ENCODE results near the gene TMEM109. TPM values are rescaled to one million over a fixed set of nuclear protein-coding genes. Genes with fewer than 3 reads are reported as not detected.

TMEM109 gene
- total RNA-seq, 1 experiment from 2014 or later, result 165 TPM

DNA sequence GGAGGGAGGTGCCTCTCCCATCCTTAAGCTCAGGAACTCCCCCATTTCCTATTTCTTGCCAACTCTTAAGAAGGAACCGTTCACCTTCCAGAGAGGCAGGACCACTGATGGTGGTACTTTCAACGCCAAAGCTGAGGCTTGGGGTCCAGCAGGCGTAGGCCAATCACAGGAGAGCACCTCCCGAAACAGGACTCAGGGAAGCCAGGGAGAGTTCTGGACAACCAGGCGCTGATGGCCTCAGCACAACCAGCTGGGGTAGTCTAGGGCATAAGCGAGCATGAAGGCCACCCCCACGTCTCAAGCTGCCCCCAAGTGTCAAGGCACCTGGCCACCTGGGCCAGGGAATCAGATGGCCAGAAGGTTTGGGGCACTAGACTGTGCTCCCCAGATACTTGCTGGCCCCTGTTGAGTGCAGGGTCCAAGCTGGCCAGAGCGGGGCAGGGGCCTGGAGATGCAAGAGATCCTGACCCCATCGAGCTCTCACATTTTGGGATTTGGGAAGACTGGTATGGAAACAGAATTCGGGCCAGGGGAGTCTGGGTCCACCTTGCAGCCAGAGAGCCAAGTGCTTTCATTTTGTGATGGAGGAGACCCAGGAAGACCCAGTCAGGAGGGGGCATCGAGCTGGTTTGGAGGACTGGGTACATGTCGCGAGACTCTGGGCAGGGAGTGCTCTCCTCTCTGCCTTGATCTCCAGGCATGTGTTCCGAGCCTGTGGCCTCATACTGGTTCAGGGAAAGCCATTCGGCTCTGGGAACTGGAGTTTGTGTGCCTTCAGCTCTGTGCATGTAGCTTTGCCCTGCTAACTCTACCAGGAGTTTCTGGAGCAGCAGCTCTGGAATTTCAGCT is 58.4 kb downstream of the TMEM109 start:
- no peaks in the 10 kb centered on the region for H3F3A ChIP-seq (ENCODE audit: low read length, unreplicated experiment)
- CTCF ChIA-PET, result no interaction called here
- no peak overlapping the region for H3K27ac ChIP-seq (ENCODE audit: low read length)
- intact Hi-C loops (cut with micrococcal nuclease), result no loop called here
- no peak overlapping the region for H2AFZ ChIP-seq (ENCODE audit: low read length)
- no peak overlapping the region for H3K4me2 ChIP-seq (ENCODE audit: low read length)
- no peaks in the 10 kb centered on the region for H3K4me1 ChIP-seq (ENCODE audit: insufficient read depth, low read length)
- no TSS peak for BruUV-seq (replicated peaks)
- no peak for ATAC-seq
- H3K9ac ChIP-seq (ENCODE audit: low read length), result no peak overlapping the region
- H3K27me3 ChIP-seq (ENCODE audit: low read length), result peaks cover 18% of the 10 kb centered on the region; the same call in 1 of the 2 replicates
- POLR2A ChIA-PET (ENCODE audit: unreplicated experiment), result no interaction called here
- H3K36me3 ChIP-seq (ENCODE audit: low read depth, low read length), result no peaks in the 10 kb centered on the region
- no peaks in the 10 kb centered on the region for H3K9me2 ChIP-seq (replicated peaks; ENCODE audit: low read length)
- TF ChIP-seq EZH2phosphoT487 (IDR thresholded peaks at IDR 0.05; ENCODE audit: borderline replicate concordance, low read length), result no peak
- TF ChIP-seq, protein P1, sequence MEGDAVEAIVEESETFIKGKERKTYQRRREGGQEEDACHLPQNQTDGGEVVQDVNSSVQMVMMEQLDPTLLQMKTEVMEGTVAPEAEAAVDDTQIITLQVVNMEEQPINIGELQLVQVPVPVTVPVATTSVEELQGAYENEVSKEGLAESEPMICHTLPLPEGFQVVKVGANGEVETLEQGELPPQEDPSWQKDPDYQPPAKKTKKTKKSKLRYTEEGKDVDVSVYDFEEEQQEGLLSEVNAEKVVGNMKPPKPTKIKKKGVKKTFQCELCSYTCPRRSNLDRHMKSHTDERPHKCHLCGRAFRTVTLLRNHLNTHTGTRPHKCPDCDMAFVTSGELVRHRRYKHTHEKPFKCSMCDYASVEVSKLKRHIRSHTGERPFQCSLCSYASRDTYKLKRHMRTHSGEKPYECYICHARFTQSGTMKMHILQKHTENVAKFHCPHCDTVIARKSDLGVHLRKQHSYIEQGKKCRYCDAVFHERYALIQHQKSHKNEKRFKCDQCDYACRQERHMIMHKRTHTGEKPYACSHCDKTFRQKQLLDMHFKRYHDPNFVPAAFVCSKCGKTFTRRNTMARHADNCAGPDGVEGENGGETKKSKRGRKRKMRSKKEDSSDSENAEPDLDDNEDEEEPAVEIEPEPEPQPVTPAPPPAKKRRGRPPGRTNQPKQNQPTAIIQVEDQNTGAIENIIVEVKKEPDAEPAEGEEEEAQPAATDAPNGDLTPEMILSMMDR (conservative IDR thresholded peaks at IDR 0.05; ENCODE audit: low read depth, low read length), result no peak
- TF ChIP-seq EZH2 (IDR thresholded peaks at IDR 0.05; ENCODE audit: low read length, unreplicated experiment), result no peak
- H3K79me2 ChIP-seq (ENCODE audit: low read length), result no peaks in the 10 kb centered on the region
- H4K20me1 ChIP-seq (ENCODE audit: low read length), result no peaks in the 10 kb centered on the region
- no peak overlapping the region for H3K4me3 ChIP-seq (ENCODE audit: low read length)
- no peak for DNase-seq
- H3K9me3 ChIP-seq (ENCODE audit: low read length), result no peaks in the 10 kb centered on the region

Other genes with a start within 250 kb of the TMEM109 start
- gene MS4A8, start 214.5 kb upstream of the TMEM109 start, total RNA-seq (2014; rRNA removed), result not detected in 2 replicates
- not detected in 2 replicates for gene MS4A18, start 189.4 kb upstream of the TMEM109 start, total RNA-seq (2014; rRNA removed)
- gene MS4A15, start 157.3 kb upstream of the TMEM109 start, total RNA-seq (2014; rRNA removed), result not detected in 2 replicates
- gene MS4A10, start 128.8 kb upstream of the TMEM109 start, total RNA-seq (2014; rRNA removed), result not detected in 2 replicates
- gene CCDC86, start 72.0 kb upstream of the TMEM109 start, total RNA-seq (2014; rRNA removed), result 67.9 and 108 TPM in 2 replicates
- 0.06 TPM in 1 of 2 replicates, not detected in the other for gene PTGDR2, start 58.2 kb upstream of the TMEM109 start, total RNA-seq (2014; rRNA removed)
- gene ZP1, start 46.6 kb upstream of the TMEM109 start, total RNA-seq (2014; rRNA removed), result not detected in 2 replicates
- gene PRPF19, start 7.6 kb upstream of the TMEM109 start, total RNA-seq (2014; rRNA removed), result 165 and 177 TPM in 2 replicates
- gene TMEM132A, start 10.3 kb downstream of the TMEM109 start, total RNA-seq (2014; rRNA removed), result 84.2 and 88.1 TPM in 2 replicates
- gene SLC15A3, start 38.0 kb downstream of the TMEM109 start, total RNA-seq (2014; rRNA removed), result not detected in 2 replicates
- gene CD6, start 57.5 kb downstream of the TMEM109 start, total RNA-seq (2014; rRNA removed), result not detected in 2 replicates
- gene CD5, start 188.3 kb downstream of the TMEM109 start, total RNA-seq (2014; rRNA removed), result 0.11 and 0.12 TPM in 2 replicates
- gene VPS37C, start 247.3 kb downstream of the TMEM109 start, total RNA-seq (2014; rRNA removed), result 28.9 and 34.9 TPM in 2 replicates